HEK293T (cell line): ENCODE data around the gene KLHL30.

ENCODE experiments used
- CTCF ChIA-PET: fragments of 350-600 bp; formaldehyde crosslinking; extraction: SDS; loops from one replicate; lab custom pipeline; 2021; ENCODE audit warnings: antibody characterized with exemption, inconsistent platforms; lab: Yijun Ruan, JAX
- POLR2A ChIA-PET: fragments of 350-600 bp; formaldehyde crosslinking; extraction: SDS; loops from one replicate; lab custom pipeline; 2020; ENCODE audit warnings: antibody characterized with exemption, inconsistent platforms; lab: Yijun Ruan, JAX
- DNase-seq: peaks from one replicate; pipeline ENCODE4 v3.0.0; 2012; ENCODE audit warnings: mixed read lengths; ENCODE audit errors: extremely low spot score
- ARNT ChIP-seq: fragments of 450-650 bp; IDR thresholded peaks from 2 replicates; pipeline ENCODE4 v1.6.1; 2017; ENCODE audit warnings: mild to moderate bottlenecking
- BHLHE40 ChIP-seq: fragments of 450-650 bp; IDR thresholded peaks from 2 replicates; pipeline ENCODE4 v1.6.1; 2016; ENCODE audit warnings: mild to moderate bottlenecking, moderate library complexity, borderline replicate concordance
- CTBP1 ChIP-seq: fragments of 450-650 bp; IDR thresholded peaks from 2 replicates; pipeline ENCODE4 v1.6.1; 2016; ENCODE audit warnings: borderline replicate concordance
- ELF4 ChIP-seq: fragments of 450-650 bp; IDR thresholded peaks from 2 replicates; pipeline ENCODE4 v1.6.1; 2017; ENCODE audit warnings: antibody characterized with exemption
- FOXA1 ChIP-seq: fragments of 450-650 bp; IDR thresholded peaks from 2 replicates; pipeline ENCODE4 v1.6.1; 2016; ENCODE audit warnings: mild to moderate bottlenecking
- FOXK2 ChIP-seq: fragments of 450-650 bp; IDR thresholded peaks from 2 replicates; pipeline ENCODE4 v1.6.1; 2016; ENCODE audit warnings: mild to moderate bottlenecking
- FOXM1 ChIP-seq: fragments of 450-650 bp; IDR thresholded peaks from 2 replicates; pipeline ENCODE4 v1.6.1; 2017; ENCODE audit warnings: mild to moderate bottlenecking, borderline replicate concordance
- HDGF ChIP-seq: fragments of 450-650 bp; IDR thresholded peaks from 2 replicates; pipeline ENCODE4 v1.6.1; 2017; ENCODE audit warnings: antibody characterized with exemption, borderline replicate concordance
- L3MBTL2 ChIP-seq: fragments of 450-650 bp; conservative IDR thresholded peaks from 2 replicates; pipeline ENCODE4 v1.6.1; 2016; ENCODE audit warnings: mild to moderate bottlenecking
- LEF1 ChIP-seq: fragments of 450-650 bp; IDR thresholded peaks from 2 replicates; pipeline ENCODE4 v1.6.1; 2017; ENCODE audit warnings: mild to moderate bottlenecking, borderline replicate concordance
- NFRKB ChIP-seq: fragments of 450-650 bp; IDR thresholded peaks from 2 replicates; pipeline ENCODE4 v1.6.1; 2016; ENCODE audit warnings: mild to moderate bottlenecking, moderate library complexity
- SP1 ChIP-seq: fragments of 450-650 bp; IDR thresholded peaks from 2 replicates; pipeline ENCODE4 v1.6.1; 2017
- SUZ12 ChIP-seq: fragments of 450-650 bp; IDR thresholded peaks from 2 replicates; pipeline ENCODE4 v1.6.1; 2016; ENCODE audit warnings: mild to moderate bottlenecking
- TARDBP ChIP-seq: fragments of 450-650 bp; IDR thresholded peaks from 2 replicates; pipeline ENCODE4 v1.6.1; 2016
- ZNF384 ChIP-seq: fragments of 450-650 bp; IDR thresholded peaks from 2 replicates; pipeline ENCODE4 v1.6.1; 2016
- TF ChIP-seq, protein P1 (sequence below): fragments of 450-650 bp; IDR thresholded peaks from 2 replicates; pipeline ENCODE4 v1.6.1; 2016

Gene KLHL30

GRCh38 chr2:238098901-238099713 is 39.4 kb upstream of the KLHL30 start:
- TF ChIP-seq ELF4 (no peak), ZNF384 (no peak), HDGF (no peak), FOXA1 (no peak), NFRKB (no peak), SUZ12 (no peak), FOXK2 (no peak), TARDBP (no peak), SP1 (no peak), BHLHE40 (no peak), ARNT (no peak), LEF1 (no peak), FOXM1 (no peak), L3MBTL2 (no peak), CTBP1 (no peak)
- TF ChIP-seq, protein P1, sequence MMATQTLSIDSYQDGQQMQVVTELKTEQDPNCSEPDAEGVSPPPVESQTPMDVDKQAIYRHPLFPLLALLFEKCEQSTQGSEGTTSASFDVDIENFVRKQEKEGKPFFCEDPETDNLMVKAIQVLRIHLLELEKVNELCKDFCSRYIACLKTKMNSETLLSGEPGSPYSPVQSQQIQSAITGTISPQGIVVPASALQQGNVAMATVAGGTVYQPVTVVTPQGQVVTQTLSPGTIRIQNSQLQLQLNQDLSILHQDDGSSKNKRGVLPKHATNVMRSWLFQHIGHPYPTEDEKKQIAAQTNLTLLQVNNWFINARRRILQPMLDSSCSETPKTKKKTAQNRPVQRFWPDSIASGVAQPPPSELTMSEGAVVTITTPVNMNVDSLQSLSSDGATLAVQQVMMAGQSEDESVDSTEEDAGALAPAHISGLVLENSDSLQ, result no peak
- no peak for DNase-seq
- POLR2A ChIA-PET, result interaction anchor here (1.4 to 1.5 kb wide), 2 partner anchors 37 to 39 kb away, joined by 5 to 6 read pairs; partner anchors contain the start of gene SCLY
- CTCF ChIA-PET, result no interaction called here

GRCh38 chr2:238099714-238100048 is 38.8 kb upstream of the KLHL30 start:
- CTCF ChIA-PET, result no interaction called here
- DNase-seq, result no peak
- POLR2A ChIA-PET, result no interaction called here
- TF ChIP-seq FOXM1 (no peak), CTBP1 (no peak), SP1 (no peak), TARDBP (no peak), HDGF (no peak), NFRKB (no peak), ARNT (no peak), FOXK2 (no peak), BHLHE40 (no peak), L3MBTL2 (no peak), ZNF384 (no peak)
- TF ChIP-seq, protein P1, result no peak

DNA sequence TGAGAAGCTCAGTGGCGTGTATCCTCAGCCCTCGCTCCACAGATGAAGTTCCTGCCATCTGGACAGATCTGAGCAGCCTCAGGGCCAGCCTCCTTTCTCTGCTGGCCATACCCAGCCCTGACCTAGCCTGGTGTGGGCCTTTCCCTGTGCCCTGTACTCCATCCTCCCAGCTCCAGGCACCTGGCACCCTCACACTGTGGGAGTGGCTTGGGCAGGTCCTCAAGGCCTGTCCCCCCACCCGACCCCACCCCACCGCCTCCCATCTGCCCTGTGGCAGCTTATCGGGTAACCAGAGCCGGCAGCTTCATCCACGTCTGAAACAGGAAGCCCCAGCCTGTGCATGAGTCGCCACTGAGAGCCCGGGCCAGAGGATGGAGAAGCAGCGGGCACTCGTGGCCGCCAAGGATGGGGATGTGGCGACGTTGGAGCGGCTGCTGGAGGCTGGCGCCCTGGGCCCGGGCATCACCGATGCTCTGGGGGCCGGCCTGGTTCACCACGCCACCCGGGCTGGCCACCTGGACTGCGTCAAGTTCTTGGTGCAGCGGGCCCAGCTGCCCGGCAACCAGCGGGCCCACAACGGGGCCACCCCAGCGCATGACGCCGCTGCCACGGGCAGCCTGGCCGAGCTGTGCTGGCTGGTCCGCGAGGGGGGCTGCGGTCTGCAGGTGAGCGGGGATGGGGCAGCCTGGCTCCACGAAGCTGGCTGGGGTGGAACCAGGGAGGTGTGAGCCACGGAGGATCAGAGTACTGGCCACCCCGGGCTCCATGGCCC is 38.2 kb upstream of the KLHL30 start, which contains the start of gene ESPNL:
TSS of gene ESPNL (plus strand) at position 292 of the 772 bp plus-strand sequence. CDS start at position 372, 80 bp downstream.
- TF ChIP-seq SP1 (no peak), L3MBTL2 (no peak), FOXM1 (no peak), SUZ12 (no peak), ELF4 (no peak), TARDBP (no peak), BHLHE40 (no peak), ZNF384 (no peak), HDGF (no peak), FOXK2 (no peak)
- TF ChIP-seq, protein P1, result no peak
- DNase-seq, result no peak
- ChIA-PET CTCF (interaction anchor here (0.9 kb wide), 1 partner anchor 178 kb away, joined by 4 read pairs; no protein-coding TSS in a partner anchor), POLR2A (no interaction called here)

GRCh38 chr2:238100821-238101771 is 37.4 kb upstream of the KLHL30 start:
- CTCF ChIA-PET, result interaction anchor here (0.9 kb wide), 1 partner anchor 177 kb away, joined by 4 read pairs; no protein-coding TSS in a partner anchor
- DNase-seq, result no peak
- POLR2A ChIA-PET, result interaction anchor here (0.9 kb wide), 1 partner anchor 40 kb away, joined by 4 read pairs; the partner anchor contains the start of gene SCLY
- no peak for TF ChIP-seq NFRKB

DNA sequence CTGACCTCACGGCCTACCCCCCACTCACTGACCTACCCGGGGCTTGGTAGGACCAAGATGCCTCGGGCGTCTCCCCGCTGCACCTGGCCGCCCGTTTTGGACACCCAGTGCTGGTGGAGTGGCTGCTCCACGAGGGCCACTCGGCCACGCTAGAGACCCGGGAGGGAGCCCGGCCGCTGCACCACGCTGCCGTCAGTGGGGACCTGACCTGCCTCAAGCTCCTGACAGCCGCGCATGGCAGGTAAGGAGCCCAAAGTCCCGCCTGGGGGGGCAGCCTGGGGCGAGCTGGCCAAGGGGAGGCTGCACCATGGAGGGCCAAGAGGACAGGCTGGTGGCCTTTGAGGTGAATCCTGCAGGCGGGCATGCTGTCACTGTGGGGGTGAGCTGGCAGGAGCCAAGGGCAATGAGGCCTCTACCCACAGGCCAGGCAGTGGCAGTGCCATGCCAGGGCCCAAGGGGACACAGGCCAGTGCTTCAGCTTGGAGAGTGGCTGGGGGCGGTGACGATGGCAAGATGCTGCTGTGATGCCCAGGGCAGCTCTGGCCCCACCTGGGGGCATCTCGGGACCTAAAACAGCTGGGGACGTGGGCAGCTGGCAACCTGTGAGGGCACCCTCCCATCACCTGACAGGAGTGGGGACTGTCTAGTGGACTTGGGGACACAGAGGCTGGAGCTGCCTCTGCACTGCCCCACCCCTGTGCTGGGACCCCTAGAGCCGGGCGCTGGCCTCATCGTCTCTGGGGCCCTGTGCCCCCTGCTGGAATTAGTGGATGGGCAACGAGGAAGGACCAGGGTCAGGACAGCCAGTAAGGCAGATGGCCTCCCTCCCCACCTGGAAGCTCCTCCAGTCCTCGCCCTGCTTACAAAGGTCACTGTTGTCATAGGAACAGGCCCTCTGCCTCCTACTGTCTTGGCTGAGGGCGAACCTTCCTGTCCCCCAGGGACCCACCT is 36.3 kb upstream of the KLHL30 start:
- ChIA-PET CTCF (no interaction called here), POLR2A (interaction anchor here (0.9 kb wide), 1 partner anchor 41 kb away, joined by 4 read pairs; the partner anchor contains the start of gene SCLY)
- no peak for TF ChIP-seq HDGF
- no peak for TF ChIP-seq ELF4
- no peak for TF ChIP-seq ARNT
- TF ChIP-seq FOXK2, result no peak
- TF ChIP-seq TARDBP, result no peak
- TF ChIP-seq L3MBTL2, result no peak
- TF ChIP-seq, protein P1, result no peak
- no peak for TF ChIP-seq CTBP1
- TF ChIP-seq NFRKB, result no peak
- TF ChIP-seq LEF1, result no peak
- TF ChIP-seq FOXA1, result no peak

More for the DNA sequence above, 36.3 kb upstream of the KLHL30 start:
- no peak for DNase-seq
